Lower leg skin (tissue), 4 donors: ENCODE results near the gene NEK1. TPM values are rescaled to one million over a fixed set of nuclear protein-coding genes. Genes with fewer than 3 reads are reported as not detected.

Experiments used
- DNase-seq, 2 donors: peaks; one replicate each; pipeline ENCODE4 v3.0.0-alpha.2; 2019; ENCODE audit warnings: low spot score in 2 of 2
- H3K4me3 ChIP-seq: fragments of 200-600 bp; sonication (generic); 2 replicates; pipeline ENCODE4 v1.5.1; 2017; ENCODE audit warnings: mild to moderate bottlenecking, low read depth; ENCODE audit not compliant: poor library complexity, severe bottlenecking
- POLR2A ChIP-seq, 2 donors: fragments of 450-650 bp; IDR thresholded peaks; one replicate each; pipeline ENCODE4 v1.6.1; 2016 to 2017; ENCODE audit warnings: antibody characterized with exemption in 2 of 2, mild to moderate bottlenecking in 1 of 2, moderate library complexity in 1 of 2
- WGBS, 2 donors: methylation state at CpG; one replicate each; pipeline ENCODE4 v1.1.5; 2018; 5-methylcytosine and 5-hydroxymethylcytosine counted together
- intact Hi-C: fragments of 100-400 bp; cut with DNase I; formaldehyde crosslinking; loops from one replicate; pipeline ENCODE4 v1.15.0; 2023; ENCODE audit warnings: low total_unique reads
- total RNA-seq, 4 donors: library from RNA; depleted of rRNA; stranded (reverse); fragments of >200 nt; gene quantifications; one replicate each; pipeline ENCODE4 v1.1.0, GENCODE V29; 2016
- TF ChIP-seq, protein P1 (sequence below), 3 donors: fragments of 450-650 bp; IDR thresholded peaks; one replicate each; pipeline ENCODE4 v1.5.1; 2016; ENCODE audit warnings: antibody characterized with exemption in 3 of 3, mild to moderate bottlenecking in 3 of 3, moderate library complexity in 2 of 3

The NEK1 gene
- total RNA-seq, 4 donors from 2014 or later, result 4.8 to 6.9 (median 5.5) TPM

GRCh38 chr4:169443748-169444147, 168.6 kb downstream of the NEK1 start:
- WGBS, 2 donors, result 90 to 95% methylated on average over 1 of the region's 1 CpG
- intact Hi-C loops, result no loop called here
- H3K4me3 ChIP-seq, result no peak overlapping the region
- DNase-seq, result no peak
- TF ChIP-seq, protein P1, sequence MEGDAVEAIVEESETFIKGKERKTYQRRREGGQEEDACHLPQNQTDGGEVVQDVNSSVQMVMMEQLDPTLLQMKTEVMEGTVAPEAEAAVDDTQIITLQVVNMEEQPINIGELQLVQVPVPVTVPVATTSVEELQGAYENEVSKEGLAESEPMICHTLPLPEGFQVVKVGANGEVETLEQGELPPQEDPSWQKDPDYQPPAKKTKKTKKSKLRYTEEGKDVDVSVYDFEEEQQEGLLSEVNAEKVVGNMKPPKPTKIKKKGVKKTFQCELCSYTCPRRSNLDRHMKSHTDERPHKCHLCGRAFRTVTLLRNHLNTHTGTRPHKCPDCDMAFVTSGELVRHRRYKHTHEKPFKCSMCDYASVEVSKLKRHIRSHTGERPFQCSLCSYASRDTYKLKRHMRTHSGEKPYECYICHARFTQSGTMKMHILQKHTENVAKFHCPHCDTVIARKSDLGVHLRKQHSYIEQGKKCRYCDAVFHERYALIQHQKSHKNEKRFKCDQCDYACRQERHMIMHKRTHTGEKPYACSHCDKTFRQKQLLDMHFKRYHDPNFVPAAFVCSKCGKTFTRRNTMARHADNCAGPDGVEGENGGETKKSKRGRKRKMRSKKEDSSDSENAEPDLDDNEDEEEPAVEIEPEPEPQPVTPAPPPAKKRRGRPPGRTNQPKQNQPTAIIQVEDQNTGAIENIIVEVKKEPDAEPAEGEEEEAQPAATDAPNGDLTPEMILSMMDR (IDR thresholded peaks at IDR 0.05), result no peak
- no peak for TF ChIP-seq POLR2A (IDR thresholded peaks at IDR 0.05)

- intact Hi-C loops, result no loop called here
- DNase-seq, result no peak
- TF ChIP-seq, protein P1 (IDR thresholded peaks at IDR 0.05), result no peak
- no peak for TF ChIP-seq POLR2A (IDR thresholded peaks at IDR 0.05)
- WGBS, 2 donors, result 80 to 88% methylated on average over 3 of the region's 3 CpGs
- H3K4me3 ChIP-seq, result no peak overlapping the region
Measured at GRCh38 chr4:169440446-169440845, 171.9 kb downstream of the NEK1 start.

- no peak overlapping the region for H3K4me3 ChIP-seq
- intact Hi-C loops, result no loop called here
- 49 to 58% methylated on average over 1 of the region's 1 CpG for WGBS, 2 donors
- no peak for DNase-seq
- no peak for TF ChIP-seq POLR2A (IDR thresholded peaks at IDR 0.05)
- TF ChIP-seq, protein P1 (IDR thresholded peaks at IDR 0.05), result no peak
Measured at GRCh38 chr4:169439244-169439643, 173.1 kb downstream of the NEK1 start.

- intact Hi-C loops, result no loop called here
- DNase-seq, result no peak
- WGBS, 2 donors, result 77 to 86% methylated on average over 2 of the region's 2 CpGs
- H3K4me3 ChIP-seq, result no peak overlapping the region
- TF ChIP-seq POLR2A (IDR thresholded peaks at IDR 0.05), result no peak
- TF ChIP-seq, protein P1 (IDR thresholded peaks at IDR 0.05), result no peak
Measured at GRCh38 chr4:169438057-169438480, 174.3 kb downstream of the NEK1 start.

- H3K4me3 ChIP-seq, result no peak overlapping the region
- intact Hi-C loops, result no loop called here
- no peak for DNase-seq
- TF ChIP-seq, protein P1 (IDR thresholded peaks at IDR 0.05), result no peak
- no peak for TF ChIP-seq POLR2A (IDR thresholded peaks at IDR 0.05)
- 78 to 83% methylated on average over 7 of the region's 7 CpGs for WGBS, 2 donors
Measured at GRCh38 chr4:169437299-169438047, 174.9 kb downstream of the NEK1 start.

DNA sequence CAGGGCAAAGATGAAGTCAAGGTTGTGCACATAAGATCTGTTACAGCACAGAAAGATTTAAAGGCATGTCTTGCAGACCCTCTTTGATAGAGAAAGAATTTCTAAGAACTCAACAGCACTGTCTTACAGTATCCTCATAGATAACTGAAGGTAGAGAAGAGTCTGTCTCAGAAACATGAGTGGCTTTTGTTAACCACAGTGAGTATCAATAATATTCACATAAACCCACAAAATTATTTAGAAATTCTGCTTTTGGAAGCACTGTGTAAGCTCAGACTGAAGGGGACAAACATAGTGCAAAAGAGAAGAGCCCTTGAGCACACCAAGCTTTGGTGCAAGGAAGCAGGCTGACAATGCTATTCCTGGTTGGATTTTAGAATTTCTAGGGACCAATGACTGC, 175.6 kb downstream of the NEK1 start:
- TF ChIP-seq, protein P1 (IDR thresholded peaks at IDR 0.05), result no peak
- TF ChIP-seq POLR2A (IDR thresholded peaks at IDR 0.05), result no peak
- no peak overlapping the region for H3K4me3 ChIP-seq
- DNase-seq, result no peak
- intact Hi-C loops, result no loop called here
